Epithelial cell of prostate (primary cell): ENCODE results near the gene CSNK1E.

Experiments
- DNase-seq: peaks from one replicate; pipeline ENCODE4 v3.0.0-alpha.2; 2011; ENCODE audit warnings: low read depth, low spot score
- H3K27ac ChIP-seq: fragments of 450-650 bp; 2 replicates; pipeline ENCODE4 v1.5.1; 2017; ENCODE audit warnings: mild to moderate bottlenecking

The CSNK1E gene

GRCh38 chr22:38286915-38287669 lies 30.1 kb downstream of the CSNK1E start:
- DNase-seq: no peak
- H3K27ac ChIP-seq: no peak overlapping the region

- no peak overlapping the region for H3K27ac ChIP-seq
- DNase-seq: no peak
Measured at GRCh38 chr22:38285018-38285417, 32.2 kb downstream of the CSNK1E start.

- peak overlapping the region; percentile 65 for H3K27ac ChIP-seq
- DNase-seq: no peak
Measured at GRCh38 chr22:38284042-38284402, 33.2 kb downstream of the CSNK1E start.

- no peak for DNase-seq
- H3K27ac ChIP-seq: peak overlapping the region; percentile 65
Measured at GRCh38 chr22:38282397-38282796, 34.8 kb downstream of the CSNK1E start.

GRCh38 chr22:38276166-38276565 lies 41.1 kb downstream of the CSNK1E start:
- no peak for DNase-seq
- no peak overlapping the region for H3K27ac ChIP-seq

- H3K27ac ChIP-seq: peak overlapping the region; percentile 68
- no peak for DNase-seq
Measured at GRCh38 chr22:38273135-38273826, 44.0 kb downstream of the CSNK1E start.

- peak within 1 kb of the TSS; percentile 68 for H3K27ac ChIP-seq
- DNase-seq: no peak
Measured at GRCh38 chr22:38272373-38273134, 44.7 kb downstream of the CSNK1E start, which contains the start of gene TMEM184B. Gene TMEM184B, minus strand, starts transcription at chr22:38273010. Its CDS starts 25,049 bp downstream, at chr22:38247961.

- H3K27ac ChIP-seq: peak overlapping the region; percentile 68
- DNase-seq: no peak
Measured at GRCh38 chr22:38271927-38272372, 45.3 kb downstream of the CSNK1E start.

- DNase-seq: no peak
- H3K27ac ChIP-seq: no peak overlapping the region
Measured at GRCh38 chr22:38271101-38271500, 46.1 kb downstream of the CSNK1E start.

- no peak overlapping the region for H3K27ac ChIP-seq
- DNase-seq: no peak
Measured at GRCh38 chr22:38270091-38270992, 46.9 kb downstream of the CSNK1E start.

GRCh38 chr22:38269466-38269865 lies 47.8 kb downstream of the CSNK1E start:
- DNase-seq: no peak
- no peak overlapping the region for H3K27ac ChIP-seq

GRCh38 chr22:38267086-38267485 lies 50.1 kb downstream of the CSNK1E start:
- DNase-seq: no peak
- no peak overlapping the region for H3K27ac ChIP-seq

GRCh38 chr22:38266120-38266519 lies 51.1 kb downstream of the CSNK1E start:
- DNase-seq: no peak
- no peak overlapping the region for H3K27ac ChIP-seq

- H3K27ac ChIP-seq: no peak overlapping the region
- no peak for DNase-seq
Measured at GRCh38 chr22:38264322-38264843, 52.9 kb downstream of the CSNK1E start.

- no peak for DNase-seq
- no peak overlapping the region for H3K27ac ChIP-seq
Measured at GRCh38 chr22:38262051-38262795, 55.0 kb downstream of the CSNK1E start.

GRCh38 chr22:38260761-38261681 lies 56.2 kb downstream of the CSNK1E start:
- no peak overlapping the region for H3K27ac ChIP-seq
- DNase-seq: no peak

GRCh38 chr22:38259370-38259769 lies 57.9 kb downstream of the CSNK1E start:
- H3K27ac ChIP-seq: no peak overlapping the region
- no peak for DNase-seq

- no peak overlapping the region for H3K27ac ChIP-seq
- DNase-seq: no peak
Measured at GRCh38 chr22:38258895-38259294, 58.3 kb downstream of the CSNK1E start.
